Measurements from ENCODE around the gene GUCY2D.
"Not testable (repeated sequence)": the region's sequence is repeated elsewhere in the genome, so short reads cannot be mapped to it uniquely, and the experiment has no call there.

The GUCY2D gene

DNA sequence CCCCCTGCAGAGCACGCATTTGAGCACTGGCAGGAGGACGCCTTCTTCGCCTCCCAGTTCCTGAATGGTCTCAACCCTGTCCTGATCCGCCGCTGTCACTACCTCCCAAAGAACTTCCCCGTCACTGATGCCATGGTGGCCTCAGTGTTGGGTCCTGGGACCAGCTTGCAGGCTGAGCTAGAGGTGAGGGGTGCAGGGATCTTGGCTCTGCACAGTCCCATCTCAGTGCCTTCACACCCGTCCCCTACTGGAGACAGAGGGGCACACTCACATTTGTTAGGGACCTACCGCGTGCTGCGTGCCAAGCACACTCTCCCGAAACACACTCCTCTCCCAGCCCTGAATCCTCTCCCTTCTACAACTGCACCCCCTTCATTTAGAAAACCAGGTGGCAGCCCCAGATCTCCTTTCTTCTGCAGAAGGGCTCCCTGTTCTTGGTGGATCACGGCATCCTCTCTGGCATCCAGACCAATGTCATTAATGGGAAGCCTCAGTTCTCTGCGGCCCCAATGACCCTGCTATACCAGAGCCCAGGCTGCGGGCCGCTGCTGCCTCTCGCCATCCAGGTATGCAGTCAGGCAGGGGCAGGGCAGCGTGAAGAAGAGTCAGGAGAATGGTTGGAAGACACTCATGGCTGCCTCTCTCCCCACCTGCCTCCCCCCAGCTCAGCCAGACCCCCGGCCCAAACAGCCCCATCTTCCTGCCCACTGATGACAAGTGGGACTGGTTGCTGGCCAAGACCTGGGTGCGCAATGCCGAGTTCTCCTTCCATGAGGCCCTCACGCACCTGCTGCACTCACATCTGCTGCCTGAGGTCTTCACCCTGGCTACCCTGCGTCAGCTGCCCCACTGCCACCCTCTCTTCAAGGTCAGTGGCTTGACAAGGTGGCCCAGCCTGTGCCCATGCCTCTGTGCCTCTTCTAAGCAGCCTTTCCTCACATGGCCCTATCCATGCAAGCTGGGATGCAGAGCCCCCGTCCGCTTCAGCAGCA, 42.7 kb downstream of the GUCY2D start:
- no peak for DNase-seq (ENCODE audit: low spot score)

DNA sequence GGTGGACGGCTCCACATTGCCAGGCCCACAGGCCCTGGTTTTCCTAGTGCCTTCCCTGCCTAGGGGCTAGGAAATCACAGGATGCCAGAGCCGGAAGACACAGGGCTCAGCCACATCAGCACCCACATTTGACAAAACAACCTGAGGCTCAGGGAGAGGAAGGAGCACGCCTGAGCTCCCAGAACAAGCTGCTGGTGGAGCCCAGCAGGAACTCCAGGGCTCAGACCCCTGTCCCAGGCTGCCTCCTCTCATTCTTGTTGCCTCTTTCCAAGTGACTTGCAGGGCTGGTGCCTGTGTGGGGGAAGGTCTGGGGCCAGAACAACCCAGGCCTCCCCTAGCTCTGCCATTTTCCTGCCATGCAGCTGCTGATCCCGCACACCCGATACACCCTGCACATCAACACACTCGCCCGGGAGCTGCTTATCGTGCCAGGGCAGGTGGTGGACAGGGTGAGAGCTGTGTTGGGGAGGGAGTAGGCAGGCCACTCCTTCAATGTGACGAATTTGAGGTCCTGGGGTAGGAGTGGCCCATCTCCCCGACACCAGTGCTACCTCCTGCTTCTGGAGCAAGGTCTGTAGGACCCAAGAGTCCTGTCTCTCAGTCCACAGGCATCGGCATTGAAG, 44.0 kb downstream of the GUCY2D start:
- DNase-seq (ENCODE audit: low spot score) = no peak

DNA sequence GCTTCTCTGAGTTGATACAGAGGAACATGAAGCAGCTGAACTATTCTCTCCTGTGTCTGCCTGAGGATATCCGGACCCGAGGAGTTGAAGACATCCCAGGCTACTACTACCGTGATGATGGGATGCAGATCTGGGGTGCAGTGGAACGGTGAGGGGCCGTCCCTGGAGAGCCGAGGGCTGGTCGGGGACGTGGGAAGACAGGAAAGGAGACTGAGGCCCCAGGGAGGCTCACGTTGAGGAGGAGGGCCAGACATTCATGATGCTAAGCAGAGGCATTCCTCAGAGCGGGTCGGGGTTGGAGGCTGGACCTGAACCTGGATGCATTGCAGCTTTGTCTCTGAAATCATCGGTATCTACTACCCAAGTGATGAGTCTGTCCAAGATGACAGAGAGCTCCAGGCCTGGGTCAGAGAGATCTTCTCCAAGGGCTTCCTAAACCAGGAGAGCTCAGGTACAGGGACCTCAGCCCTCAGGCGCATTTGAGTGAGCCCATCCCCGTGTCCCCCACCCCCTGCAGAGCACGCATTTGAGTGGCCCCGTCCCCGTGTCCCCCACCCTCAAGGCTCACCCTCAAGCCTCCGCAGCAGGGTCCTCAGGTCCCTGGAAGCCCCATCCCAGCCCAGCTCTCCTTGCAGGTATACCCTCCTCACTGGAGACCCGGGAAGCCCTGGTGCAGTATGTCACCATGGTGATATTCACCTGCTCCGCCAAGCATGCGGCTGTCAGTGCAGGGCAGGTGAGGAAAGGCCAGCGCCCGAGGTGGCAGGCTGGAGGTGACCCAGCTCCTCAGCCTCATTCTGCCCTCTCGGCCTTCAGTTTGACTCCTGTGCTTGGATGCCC, 44.7 kb downstream of the GUCY2D start:
- no peak for DNase-seq (ENCODE audit: low spot score)

DNA sequence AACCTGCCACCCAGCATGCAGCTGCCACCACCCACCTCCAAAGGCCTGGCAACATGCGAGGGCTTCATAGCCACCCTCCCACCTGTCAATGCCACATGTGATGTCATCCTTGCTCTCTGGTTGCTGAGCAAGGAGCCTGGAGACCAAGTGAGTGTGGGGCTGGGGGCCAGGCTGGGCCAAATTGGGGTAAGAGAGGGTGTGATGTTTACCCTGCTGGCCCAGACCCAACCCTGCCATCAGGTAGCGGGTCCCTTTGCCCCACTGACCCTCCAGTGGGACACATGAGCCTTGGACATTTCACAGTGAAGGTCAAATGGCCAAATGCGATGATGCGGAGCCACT, 45.3 kb downstream of the GUCY2D start:
- no peak for DNase-seq (ENCODE audit: low spot score)

DNA sequence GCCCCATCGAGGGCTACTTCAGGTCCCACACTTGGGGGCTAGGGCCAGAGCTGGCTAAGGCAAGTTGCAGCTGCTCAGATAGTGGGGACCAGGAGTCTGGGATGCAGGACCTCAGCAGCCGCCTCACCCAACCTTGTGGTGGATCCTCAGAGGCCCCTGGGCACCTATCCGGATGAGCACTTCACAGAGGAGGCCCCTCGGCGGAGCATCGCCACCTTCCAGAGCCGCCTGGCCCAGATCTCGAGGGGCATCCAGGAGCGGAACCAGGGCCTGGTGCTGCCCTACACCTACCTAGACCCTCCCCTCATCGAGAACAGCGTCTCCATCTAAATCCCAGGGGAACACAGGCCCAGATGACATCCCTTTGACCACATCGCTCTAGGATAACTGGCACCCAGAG, 45.8 kb downstream of the GUCY2D start:
- no peak for DNase-seq (ENCODE audit: low spot score)

DNA sequence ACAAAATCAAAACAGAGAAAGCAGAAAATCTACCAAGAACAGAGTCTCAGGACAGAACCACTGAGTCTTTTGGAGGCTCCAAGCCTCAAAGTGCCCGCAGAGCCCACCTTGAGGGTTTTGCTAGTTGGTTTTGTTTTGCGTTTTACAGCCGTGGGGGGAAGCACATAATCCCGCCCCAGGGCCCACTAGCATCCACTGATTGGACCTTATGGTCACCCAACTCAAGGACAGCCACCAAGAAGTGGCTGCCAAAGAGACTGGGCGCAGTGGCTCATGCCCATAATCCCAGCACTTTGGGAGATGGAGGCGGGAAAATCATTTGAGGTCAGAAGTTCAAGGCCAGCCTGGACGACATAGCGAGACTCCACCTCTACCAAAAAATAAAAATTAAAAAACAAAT, 46.3 kb downstream of the GUCY2D start:
- DNase-seq (ENCODE audit: low spot score) = no peak

DNA sequence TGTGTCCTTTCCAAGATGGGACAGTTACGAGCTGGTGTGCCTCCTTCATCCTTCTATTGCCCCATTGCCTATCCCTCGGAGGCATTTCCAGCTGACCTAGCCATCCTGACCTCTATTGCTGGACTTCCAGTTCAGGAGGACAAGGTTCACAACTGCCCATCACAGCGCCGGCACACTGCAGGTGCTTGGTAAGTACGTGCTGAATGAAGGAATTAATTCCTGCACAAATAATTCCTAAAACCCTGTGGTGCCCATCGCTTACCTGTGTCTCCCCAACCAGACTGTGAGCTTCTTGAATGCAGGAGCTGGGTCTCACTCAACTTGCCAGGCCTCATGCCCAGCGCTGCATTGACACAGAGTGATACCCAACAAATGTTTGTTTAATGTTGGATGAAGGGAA, 49.4 kb downstream of the GUCY2D start:
- no peak for DNase-seq (ENCODE audit: low spot score)

DNA sequence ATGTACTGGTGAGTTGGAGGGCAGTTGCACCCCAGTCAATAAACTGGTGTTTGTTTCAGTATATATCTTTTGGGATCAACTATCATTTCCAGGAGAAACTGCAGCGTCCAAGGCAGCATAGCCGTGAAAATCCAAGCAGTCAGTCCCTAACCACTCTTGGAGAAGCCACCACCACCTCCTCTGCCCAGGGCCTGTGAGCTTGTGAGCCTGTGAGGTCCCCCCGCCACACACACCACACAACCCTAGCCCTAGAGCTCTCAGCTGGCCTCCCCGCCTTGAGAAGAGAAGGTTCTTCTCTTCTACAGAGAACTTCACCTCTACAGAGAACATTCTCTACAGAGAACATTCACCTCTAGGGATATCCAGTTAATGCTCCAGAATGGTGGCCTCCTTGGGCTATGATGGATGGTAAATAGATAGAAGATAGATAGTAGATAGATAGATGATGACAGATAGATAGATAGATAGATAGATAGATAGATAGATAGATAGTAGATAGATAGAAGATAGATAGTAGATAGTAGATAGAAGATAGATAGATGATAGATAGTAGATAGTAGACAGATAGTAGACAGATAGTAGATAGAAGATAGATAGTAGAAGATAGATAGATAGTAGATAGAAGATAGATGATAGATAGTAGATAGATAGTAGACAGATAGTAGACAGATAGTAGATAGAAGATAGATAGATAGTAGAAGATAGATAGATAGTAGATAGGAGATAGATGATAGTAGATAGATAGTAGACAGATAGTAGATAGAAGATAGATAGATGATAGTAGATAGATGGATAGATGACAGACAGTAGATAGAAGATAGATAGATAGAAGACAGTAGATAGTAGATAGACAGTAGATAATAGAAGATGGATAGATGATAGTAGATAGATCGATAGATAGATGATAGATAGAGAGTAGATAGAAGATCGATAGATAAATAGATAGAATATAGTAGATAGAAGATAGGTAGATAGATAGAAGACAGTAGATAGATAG, 50.1 kb downstream of the GUCY2D start:
- DNase-seq (ENCODE audit: low spot score) = no peak

DNA sequence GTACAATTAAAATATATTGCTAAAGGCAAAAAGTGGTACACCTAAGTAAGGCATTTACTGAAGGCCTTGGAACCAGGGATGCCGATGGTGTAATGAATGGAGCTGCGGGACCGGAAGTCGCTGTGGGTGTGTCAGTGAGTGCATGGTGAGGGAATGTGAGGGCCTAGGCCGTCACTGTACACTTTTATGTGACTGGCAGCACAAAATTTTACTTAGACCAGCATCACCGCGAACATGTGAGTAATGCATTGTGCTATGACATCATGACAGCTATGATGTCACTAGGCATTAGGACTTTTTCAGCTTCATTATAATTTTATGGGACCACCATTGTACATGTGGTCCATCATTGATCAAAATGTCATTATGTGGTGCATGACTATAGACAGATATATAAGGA, 51.2 kb downstream of the GUCY2D start:
- DNase-seq (ENCODE audit: low spot score) = no peak

DNA sequence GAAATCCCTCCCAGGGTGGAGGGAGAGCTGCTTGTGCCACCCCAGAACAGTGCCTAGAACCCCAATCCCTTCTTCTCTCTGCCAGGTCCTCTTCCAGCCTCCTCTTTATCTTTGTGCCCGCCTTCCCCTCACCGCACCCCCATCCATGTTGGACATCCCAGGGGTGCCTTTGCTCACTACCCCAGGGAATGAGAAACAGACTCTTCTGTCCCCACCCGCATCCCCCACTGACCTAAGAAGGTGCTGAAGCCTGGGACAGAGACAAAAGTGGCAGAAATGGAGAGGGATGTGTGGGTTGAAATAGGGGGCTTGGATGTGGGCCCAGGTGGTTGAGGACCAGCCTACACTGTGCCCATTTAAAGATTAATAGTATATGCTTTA, 53.4 kb downstream of the GUCY2D start:
- no peak for DNase-seq (ENCODE audit: low spot score)

DNA sequence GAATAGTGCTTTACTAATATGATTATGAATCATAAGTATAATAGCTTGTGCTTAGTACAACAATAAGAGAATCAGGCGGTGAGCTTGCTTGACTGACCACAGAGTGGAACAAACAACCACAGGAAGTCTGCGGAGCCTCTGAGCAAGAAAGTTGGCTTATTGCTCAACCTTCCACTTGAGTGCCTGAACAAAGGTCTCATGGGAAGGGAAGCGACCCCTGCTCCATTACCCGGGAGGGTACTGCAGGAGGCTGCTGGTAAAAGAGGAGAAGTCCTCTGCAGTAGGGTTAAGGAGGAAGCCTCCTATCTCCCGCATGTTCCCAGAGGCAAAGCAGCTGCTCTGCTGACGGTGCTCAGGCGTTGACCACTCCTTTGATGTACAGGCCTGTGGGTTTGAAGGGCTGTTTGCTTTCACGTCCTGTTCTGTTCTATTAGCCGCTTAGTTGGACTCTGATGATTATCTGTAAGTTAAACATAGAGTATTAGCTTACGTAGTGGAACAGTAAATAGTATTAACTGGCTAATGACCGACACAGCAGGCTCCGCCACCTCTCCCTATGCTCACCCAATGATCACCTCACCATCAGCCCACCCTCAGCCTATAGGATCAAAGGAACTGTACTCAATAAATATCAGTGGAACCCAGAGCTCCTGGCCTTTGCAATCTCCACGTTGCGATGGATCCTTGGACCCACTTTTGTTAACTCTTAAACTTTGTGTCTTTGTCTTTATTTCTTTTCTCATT, 54.0 kb downstream of the GUCY2D start:
- DNase-seq (ENCODE audit: low spot score) = peak; percentile 56

DNA sequence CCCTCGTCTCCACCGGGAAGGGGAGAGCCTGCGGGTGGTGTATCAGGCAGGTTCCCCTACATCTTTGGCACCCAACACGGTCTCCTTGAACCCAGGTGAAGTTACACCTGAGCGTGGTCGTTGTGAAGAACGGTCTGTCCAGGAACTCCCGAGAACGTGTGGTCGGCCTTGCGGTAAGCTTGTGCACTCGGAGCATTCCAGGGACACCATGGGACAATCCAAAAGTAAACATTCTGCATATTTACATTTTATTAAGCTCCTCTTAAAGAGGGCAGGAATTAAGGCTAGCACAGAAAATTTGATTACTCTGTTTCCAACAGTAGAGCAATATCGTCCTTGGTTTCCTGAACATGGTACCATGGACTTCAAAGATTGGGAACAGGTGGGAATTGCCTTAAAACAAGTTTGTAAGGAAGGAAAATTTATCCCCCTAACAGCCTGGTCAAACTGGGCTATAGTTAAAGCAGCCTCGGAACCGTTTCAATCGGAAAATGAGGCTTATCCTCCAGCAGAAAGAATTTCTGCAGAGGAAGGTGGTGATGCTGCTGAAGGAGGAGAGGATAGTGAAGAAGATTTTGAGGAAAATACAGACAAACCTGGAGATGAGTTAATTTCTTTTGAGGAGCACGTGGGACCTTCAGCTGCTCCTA, 54.7 kb downstream of the GUCY2D start:
- no peak for DNase-seq (ENCODE audit: low spot score)

DNA sequence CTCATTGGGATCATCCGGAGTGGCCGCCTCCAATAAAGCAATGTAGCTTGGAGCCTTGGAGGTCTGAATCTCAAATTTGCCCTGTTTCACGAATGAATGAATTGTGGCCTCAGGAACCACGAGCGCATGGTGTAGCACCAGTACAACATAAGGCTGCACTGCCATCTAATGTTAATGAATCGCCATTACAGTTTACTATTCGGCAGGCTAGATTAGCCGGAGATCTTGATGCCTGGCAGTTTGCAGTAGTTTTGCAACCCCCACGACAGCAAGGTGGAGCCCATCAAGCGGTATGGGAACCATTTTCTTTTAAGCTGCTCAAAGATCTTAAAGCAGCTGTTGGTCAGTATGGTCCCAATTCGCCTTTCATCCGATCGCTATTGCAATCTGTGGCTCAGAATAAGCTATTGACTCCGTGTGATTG, 55.3 kb downstream of the GUCY2D start:
- DNase-seq (ENCODE audit: low spot score) = peak; percentile 84

DNA sequence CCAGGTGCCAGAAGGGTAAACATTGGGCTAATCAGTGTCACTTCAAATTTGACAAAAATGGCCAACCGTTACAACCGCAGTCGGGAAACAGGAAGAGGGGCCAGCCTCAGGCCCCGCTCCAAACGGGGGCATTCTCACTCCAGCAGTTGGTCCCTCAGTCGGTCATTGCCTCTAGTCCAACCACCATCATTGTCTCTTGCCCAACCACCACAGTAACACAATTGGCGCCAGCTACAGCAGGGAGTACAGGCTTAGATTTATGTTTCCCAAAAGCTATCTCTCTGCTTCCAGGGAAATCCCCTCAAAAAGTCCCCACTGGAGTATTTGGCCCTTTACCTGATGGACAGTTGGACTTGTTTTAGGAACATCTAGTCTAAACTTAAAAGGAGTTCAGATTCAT, 56.7 kb downstream of the GUCY2D start:
- no peak for DNase-seq (ENCODE audit: low spot score)

DNA sequence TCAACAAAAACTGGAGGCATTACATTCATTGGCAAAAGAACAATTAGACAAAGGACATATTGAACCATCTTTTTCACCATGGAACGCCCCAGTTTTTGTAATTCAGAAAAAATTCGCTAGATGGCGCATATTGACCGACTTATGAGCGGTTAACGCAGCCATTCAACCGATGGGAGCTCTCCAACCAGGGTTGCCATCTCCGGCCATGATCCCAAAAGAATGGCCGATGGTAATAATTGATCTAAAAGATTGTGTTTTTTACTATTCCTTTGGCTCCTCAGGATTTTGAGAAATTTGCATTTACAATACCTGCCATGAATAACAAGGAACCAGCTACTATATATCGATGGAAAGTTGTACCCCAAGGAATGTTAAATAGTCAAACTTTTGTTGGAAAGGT, 57.9 kb downstream of the GUCY2D start:
- peak; percentile 74 for DNase-seq (ENCODE audit: low spot score)

DNA sequence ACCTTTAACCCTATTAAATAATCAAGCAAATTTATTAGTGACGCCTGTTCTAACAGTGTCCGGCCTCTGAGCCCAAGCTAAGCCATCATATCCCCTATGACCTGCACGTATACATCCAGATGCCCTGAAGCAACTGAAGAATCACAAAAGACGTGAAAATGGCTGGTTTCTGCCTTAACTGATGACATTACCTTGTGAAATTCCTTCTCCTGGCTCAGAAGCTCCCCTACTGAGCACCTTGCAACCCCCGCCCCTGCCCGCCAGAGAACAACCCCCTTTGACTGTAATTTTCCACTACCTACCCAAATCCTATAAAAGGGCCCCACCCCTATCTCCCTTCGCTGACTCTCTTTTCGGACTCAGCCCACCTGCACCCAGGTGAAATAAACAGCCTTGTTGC, 59.4 kb downstream of the GUCY2D start:
- DNase-seq (ENCODE audit: low spot score) = not testable (repeated sequence)

DNA sequence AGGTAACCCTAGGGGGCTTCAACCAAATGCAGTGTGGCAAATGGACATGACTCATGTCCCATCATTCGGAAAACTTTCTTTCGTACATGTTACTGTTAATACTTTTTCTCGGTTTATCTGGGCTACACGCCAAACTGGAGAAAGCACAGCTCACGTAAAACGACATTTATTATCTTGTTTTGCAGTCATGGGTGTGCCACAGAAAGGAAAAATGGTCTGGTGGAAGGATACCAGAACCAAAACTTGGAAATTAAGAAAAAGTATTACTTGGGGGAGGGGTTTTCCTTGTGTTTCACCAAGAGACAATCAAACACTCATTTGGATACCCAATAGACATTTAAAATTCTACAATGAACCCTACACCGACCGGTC, 60.0 kb downstream of the GUCY2D start:
- DNase-seq (ENCODE audit: low spot score) = no peak

DNA sequence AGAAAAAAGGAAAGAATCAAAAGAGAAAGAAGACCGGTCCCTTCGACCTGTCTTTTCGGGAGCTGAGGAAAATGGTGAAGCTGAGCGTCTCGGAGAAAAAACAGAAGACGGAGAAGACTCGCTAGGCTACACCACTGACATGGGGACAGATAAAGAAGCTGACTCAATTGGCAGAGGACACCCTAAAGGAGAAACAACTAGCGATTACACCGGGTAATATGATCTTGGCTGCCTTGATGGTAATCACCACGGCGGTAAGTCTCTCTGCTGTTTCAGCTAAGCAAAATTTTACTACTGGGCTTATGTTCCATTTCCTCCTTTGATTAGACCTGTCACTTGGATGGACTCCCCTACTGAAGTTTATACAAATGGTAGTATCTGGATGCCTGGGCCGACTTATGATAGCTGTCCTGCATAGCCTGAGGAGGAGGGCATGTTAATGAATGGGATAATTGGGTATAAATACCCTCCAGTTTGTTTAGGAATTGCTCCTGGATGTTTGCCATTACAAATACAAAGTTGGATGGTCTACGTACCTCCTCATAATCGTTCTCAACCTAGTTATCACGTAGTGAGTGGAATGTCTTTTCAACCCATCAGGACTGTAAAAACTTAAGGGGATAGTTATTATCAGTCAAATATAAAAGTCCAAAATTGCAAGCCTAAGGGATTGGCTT, 60.5 kb downstream of the GUCY2D start:
- DNase-seq (ENCODE audit: low spot score) = no peak

DNA sequence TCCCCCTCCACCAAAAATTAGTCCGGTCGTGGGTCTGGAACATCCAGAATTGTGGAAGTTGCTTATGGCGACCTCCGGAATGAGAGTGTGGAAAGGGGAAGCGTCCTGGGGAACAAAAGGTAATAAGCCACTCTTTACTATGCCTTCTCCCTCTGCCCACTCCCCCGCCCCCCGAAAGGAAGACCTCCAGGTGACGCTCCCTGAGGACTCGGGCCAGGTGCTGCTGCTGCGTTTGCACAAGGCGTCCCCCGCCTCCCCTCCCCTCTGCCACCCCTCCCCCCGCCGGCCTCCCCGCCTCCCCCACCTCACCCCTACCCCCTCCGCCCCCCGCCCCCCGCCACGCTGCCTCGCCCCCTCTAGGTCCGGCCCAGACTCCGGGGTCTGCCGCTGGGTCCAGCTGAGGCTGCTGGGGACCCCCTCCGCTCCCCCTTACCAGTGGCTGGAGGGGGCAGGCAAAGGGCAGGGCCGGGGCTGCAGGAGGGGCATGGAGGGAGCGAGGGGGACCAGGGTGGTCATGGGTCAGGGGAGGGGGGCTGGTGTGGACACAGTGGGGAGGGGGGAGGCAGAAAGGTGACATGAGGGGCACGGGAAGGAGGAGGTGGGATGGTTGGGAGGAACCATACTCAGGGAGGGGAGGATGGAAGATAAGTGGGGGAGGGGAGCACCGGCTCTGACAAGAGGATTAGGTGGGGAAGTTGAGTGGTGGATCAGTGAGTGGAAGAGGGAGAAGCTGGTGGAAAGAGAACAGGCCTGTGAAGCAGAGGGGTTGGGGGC, 61.5 kb downstream of the GUCY2D start:
- DNase-seq (ENCODE audit: low spot score) = no peak
